ENCODE data around the gene TBC1D5.

The TBC1D5 gene

GRCh38 chr3:17333446-17333845, 409.0 kb downstream of the TBC1D5 start:
- DNase-seq = no peak

DNA sequence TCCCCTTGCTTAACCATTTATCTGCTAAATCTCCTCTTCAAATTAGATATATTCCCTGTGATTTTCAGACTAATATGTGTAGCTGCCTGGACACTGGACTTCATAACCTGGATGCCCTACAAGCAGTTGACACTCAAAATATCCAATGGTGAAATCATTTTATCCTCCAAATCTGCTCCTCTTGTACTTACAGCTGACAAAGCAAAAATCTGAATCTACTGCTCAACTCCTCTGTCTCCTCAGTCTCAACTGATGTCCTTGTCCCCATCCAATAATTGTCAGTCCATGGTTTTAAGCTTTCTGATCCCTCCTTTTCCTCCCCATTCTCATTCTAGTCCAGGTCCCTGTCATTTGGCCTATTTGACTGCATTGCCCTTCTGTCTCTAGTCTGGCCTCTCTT, 411.8 kb downstream of the TBC1D5 start:
- DNase-seq = no peak

DNA sequence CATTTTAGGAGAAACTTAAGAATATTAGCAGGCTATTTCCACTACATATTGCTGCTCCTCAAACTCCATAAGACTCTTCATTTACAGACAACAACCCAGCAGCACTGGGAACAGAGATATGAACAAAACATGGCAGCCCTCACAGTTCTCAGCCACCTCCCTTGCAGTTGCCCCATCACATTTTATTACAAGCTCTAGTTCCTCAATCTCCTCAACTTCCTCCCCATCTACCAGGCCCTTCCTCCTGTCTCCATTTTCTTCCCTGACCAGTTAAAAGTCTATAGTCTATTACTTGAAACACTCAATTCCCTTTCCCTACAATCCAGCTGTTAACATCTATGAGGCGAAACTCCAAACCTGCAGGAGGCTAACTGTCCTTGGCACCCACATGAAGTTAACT, 412.5 kb downstream of the TBC1D5 start:
- DNase-seq = no peak

- no peak for DNase-seq
These were observed 420.2 kb downstream of the TBC1D5 start for GRCh38 chr3:17322106-17322793.

GRCh38 chr3:17320266-17320665, 422.2 kb downstream of the TBC1D5 start:
- DNase-seq = no peak

DNA sequence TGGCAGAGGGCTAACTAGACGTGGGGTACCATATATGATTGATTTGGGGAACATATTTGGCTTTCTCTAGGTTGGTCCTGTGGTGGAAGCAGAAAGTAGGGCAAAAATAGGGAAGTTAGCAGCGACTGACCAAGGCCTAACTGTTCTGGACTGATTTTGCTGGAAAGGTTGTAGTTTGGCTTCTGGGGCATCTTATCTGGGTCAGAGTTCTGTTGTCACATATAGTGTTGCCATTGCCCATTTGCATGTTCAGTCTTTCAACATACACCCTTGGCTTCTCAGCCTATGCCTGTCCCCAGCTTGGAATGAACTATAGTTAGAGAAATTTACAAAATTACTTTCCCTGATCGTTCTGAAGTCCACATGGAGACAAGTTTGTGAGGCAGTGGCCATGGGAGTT, 426.5 kb downstream of the TBC1D5 start:
- no peak for DNase-seq

DNA sequence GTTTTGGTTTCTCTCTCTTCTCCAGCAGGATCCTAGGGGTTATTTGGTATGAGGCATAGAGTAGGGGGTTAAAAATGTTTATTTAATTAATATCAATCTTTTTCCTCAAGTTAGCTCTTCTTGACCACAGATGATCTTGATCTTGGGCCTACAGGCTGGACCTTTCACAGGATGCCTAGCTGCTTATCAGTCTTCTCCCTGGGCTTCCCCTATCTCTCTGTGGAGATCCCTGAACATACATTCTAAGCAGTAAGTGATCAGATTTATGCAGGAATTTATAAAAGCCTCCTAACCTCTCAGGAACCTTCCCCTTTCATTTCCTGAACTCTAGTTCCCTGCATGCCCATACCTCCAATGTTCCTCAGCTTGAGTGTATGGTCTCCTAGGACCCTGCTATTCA, 428.3 kb downstream of the TBC1D5 start:
- no peak for DNase-seq

- DNase-seq = no peak
These were observed 428.7 kb downstream of the TBC1D5 start for GRCh38 chr3:17313746-17314145.

GRCh38 chr3:17310983-17311382, 431.4 kb downstream of the TBC1D5 start:
- DNase-seq = no peak

GRCh38 chr3:17307887-17308286, 434.5 kb downstream of the TBC1D5 start:
- DNase-seq = no peak

DNA sequence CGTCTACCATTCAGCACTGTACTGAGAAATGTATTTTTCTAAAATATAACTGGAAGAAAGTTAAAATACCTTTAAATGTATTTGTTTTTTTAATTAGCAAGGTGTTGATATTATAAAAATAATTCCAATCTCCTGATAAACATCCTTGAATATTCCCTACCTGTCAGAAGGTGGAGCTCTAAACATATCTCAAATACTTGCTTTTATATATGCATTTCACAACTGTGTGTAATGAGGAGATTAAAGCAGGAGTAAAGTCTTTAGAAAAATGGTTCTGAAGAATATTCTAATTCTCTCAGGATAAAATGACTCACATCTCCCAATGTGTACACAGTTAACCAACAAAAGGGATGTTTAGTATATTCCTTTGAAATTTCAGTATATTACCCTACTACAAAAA, 434.9 kb downstream of the TBC1D5 start:
- DNase-seq = no peak

DNA sequence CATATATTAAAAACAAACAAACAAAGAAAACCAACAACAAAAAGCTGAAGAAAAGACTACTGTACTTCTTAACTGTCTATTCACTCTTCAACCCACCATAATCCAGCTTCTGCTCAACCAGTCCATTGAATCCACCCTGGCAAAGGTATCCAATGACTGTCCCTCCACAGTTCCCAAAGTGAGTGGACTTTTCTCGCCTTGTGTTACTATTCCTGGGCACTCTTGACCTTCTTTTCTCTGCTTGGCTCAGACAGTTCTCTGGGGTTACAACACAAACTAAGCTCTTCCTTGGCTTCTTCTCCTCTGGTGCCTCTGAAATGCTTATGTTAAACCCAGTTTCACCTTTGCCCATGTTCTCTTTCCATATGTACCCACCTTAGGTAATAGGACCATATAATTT, 437.5 kb downstream of the TBC1D5 start:
- DNase-seq = no peak

- DNase-seq = no peak
These were observed 439.7 kb downstream of the TBC1D5 start for GRCh38 chr3:17302774-17303173.

GRCh38 chr3:17302170-17302569, 440.3 kb downstream of the TBC1D5 start:
- no peak for DNase-seq

DNA sequence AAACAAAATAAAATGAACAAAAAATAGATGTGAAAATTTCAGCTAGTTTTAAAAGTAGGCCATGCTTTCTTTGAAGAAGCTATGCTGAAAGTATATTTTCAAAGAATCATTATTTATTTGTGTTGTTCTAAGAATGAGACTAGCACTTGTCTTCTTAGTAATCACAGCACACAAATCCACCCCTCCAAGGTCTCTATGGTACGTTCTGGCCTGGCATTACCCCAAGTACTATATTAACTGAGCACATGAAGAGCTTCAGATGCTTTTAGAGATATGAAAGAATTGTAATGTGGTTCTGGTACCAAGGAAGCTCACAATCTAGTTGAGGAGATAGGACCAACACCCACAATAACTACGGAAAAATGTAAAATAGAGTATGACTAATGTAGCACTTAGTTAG, 441.2 kb downstream of the TBC1D5 start:
- no peak for DNase-seq

GRCh38 chr3:17300441-17300840, 442.0 kb downstream of the TBC1D5 start:
- no peak for DNase-seq

DNA sequence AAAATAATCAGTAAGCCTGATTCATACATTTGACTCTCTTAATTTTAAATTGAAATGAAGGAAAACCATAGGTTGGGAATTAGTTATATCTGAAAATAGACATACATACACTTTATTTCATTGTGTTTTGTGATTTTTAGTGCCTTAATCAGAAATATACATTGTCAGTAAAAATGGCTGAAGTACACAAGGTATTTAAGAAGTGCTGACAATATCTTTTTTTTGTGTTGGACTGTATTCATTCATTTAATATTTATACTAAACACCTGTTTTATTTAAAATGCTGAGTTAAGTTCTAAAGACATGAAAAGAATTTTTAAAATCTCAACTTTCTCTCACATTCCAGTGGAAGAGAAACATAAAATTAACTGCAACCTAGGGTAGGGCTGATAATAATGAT, 444.4 kb downstream of the TBC1D5 start:
- no peak for DNase-seq

DNA sequence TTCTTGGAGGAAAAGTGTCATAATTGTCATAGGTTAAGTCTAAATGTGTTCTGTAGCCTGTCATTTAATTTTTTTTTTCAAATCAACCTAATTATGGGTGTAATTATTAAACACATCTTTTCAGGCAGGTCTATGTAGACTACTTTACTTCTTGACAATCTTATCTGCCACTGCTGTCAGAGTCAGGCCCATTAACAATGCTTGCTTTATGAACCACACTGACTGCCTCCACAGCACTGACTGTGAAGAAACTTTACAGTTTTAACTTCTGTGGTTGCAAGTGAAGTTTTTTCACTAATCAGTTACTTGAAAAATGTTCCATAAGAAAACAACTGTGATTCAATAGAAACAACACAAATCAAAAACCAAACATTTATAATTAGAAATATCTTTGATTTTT, 449.9 kb downstream of the TBC1D5 start:
- DNase-seq = no peak

GRCh38 chr3:17290894-17291293, 451.5 kb downstream of the TBC1D5 start:
- DNase-seq = no peak

DNA sequence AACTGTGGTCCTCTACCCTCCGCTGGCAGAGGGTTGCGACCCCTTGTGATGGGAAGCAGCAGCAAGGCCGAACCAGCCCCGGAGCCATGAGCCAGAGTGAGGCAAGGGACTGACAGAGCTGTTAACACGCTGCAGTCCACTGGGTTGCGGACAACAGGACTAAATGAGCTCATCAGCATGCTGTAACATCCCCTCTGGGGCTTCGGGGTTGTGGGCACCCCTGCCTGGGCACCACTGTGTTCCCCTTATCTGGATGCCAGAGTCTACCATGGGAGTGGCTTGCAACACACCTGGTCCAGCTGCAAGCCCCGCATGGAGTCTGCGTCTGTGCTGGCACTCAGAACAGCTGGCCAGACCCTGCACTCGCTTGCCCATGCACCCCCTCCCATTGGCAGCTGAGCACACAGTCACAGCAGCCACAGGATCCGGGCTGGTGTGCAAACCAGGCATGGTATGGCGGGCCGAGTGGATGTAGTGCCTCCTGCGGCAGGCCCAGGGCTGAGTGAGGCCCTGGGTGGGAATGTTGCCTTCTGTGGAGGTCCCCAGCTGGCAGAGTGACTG, 453.5 kb downstream of the TBC1D5 start:
- DNase-seq = no peak

GRCh38 chr3:17287006-17287689, 455.3 kb downstream of the TBC1D5 start:
- no peak for DNase-seq

- DNase-seq = no peak
These were observed 464.4 kb downstream of the TBC1D5 start for GRCh38 chr3:17278006-17278405.

DNA sequence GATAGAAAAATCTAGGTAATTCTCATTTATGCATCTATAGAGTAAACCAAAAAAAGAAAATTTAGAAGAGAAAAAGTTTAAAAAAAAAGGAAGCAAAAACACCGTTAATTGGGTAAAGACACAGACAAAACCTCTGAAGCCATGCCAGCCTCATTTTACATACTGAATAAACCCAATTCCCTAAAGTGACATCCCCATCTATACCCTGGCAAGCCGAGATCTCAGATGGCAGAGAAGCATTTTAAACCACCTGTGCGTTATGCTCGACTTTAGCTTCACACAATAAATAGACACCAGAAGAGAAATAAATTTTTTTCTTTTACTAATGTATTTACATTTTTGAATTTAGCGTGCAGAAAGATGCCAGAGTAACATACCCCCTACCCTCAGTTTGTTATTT, 475.6 kb downstream of the TBC1D5 start:
- DNase-seq = no peak

DNA sequence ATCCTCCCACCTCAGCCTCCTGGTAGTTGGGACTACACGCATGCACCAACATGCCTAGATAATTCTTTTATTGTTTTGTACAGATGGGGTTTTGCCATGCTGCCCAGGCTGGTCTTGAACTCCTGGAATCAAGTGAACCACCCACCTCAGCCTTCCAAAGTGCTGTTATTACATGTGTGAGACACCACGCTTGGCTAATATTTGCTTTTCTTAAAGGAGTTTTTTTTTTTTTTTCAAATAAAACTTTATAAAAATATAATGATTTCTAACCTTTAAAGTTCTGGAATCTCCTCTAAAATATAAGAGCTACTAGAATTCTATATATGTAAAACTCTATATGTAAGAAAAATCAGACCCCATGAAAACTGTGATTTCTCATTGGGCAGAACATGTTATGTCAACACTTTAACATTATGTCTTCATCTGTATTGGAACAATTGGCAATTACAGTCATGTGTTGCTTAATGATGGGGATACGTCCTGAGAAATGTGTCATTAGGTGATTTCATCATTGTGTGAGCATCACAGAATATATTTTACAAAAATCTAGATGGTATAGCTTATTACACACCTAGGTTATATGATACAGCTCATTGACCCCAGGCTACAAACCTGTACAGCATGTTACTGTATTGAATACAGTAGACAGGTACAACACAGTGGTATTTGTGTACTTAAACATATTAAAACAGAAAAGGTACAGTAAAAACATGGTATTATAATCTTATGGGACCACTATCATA, 480.6 kb downstream of the TBC1D5 start:
- no peak for DNase-seq

Data from GDM1 (cell line).